ENCODE measurements around the gene TMEM255A. TPM values are rescaled to one million over a fixed set of nuclear protein-coding genes. Genes with fewer than 3 reads are reported as not detected.

TMEM255A gene
- polyA plus RNA-seq, 1 donor (not counting 4 experiments of a cell fraction or from before 2014, with no cell fraction given): 0.03 TPM

- Histone ChIP-seq H3K4me1 (ENCODE audit: control insufficient read depth, extremely low read depth, insufficient read depth, low read length) (peaks cover 13% of the 10 kb centered on the region), H3K9ac (ENCODE audit: control insufficient read depth, extremely low read depth, insufficient read depth, low read length) (no peak overlapping the region), H4K20me1 (ENCODE audit: control insufficient read depth, extremely low read depth, insufficient read depth, low read length) (no peaks in the 10 kb centered on the region), H3K9me1 (ENCODE audit: control insufficient read depth, extremely low read depth, insufficient read depth, low read length) (no peaks in the 10 kb centered on the region), H3K4me3 (ENCODE audit: control insufficient read depth in 2 of 3, extremely low read depth in 1 of 3, insufficient read depth in 2 of 3, low read depth in 1 of 3, low read length in 3 of 3) (no peak overlapping the region), H3K9me3 (ENCODE audit: control insufficient read depth, low read depth, low read length) (no peaks in the 10 kb centered on the region), H3K4me2 (ENCODE audit: control insufficient read depth, extremely low read depth, insufficient read depth, low read depth, low read length) (no peak overlapping the region), H2AFZ (ENCODE audit: control insufficient read depth, low read length) (no peak overlapping the region), H3K27me3 (ENCODE audit: control insufficient read depth, extremely low read depth, insufficient read depth, low read length) (no peaks in the 10 kb centered on the region), H3K27ac (ENCODE audit: control insufficient read depth, insufficient read depth, low read length) (no peak overlapping the region), H3K79me2 (ENCODE audit: control insufficient read depth, insufficient read depth, low read length) (no peaks in the 10 kb centered on the region), H3K36me3 (ENCODE audit: control insufficient read depth in 2 of 2, extremely low read depth in 1 of 2, insufficient read depth in 2 of 2, low read length in 2 of 2) (no peaks in the 10 kb centered on the region)
- dilution Hi-C loops (cut with MboI; ENCODE audit: extremely low pct_ligation_motif_present, low sequenced_read_pairs): no loop called here
- TF ChIP-seq CTCF (optimal IDR thresholded peaks at IDR 0.05 in 1 of 3, IDR thresholded peaks at IDR 0.05 in 1 of 3, conservative IDR thresholded peaks at IDR 0.05 in 1 of 3; ENCODE audit: extremely low read depth in 1 of 3, insufficient read depth in 2 of 3, low read length in 3 of 3): no peak
- no peak for TF ChIP-seq EZH2 (IDR thresholded peaks at IDR 0.05; ENCODE audit: low read length)
- no peak for DNase-seq (ENCODE audit: low read depth, low spot score)
- FAIRE-seq: no peak
Measured at GRCh38 chrX:120262859-120263708, 48.2 kb downstream of the TMEM255A start.

GRCh38 chrX:120260369-120260768 is 50.9 kb downstream of the TMEM255A start:
- FAIRE-seq (no peak), DNase-seq (ENCODE audit: low read depth, low spot score) (peak; percentile 75)
- H3K9me3 ChIP-seq (ENCODE audit: control insufficient read depth, low read depth, low read length): no peaks in the 10 kb centered on the region
- peak overlapping the region; percentile 5 for H3K27ac ChIP-seq (ENCODE audit: control insufficient read depth, insufficient read depth, low read length)
- no peak overlapping the region for H3K4me3 ChIP-seq (ENCODE audit: control insufficient read depth in 2 of 3, extremely low read depth in 1 of 3, insufficient read depth in 2 of 3, low read depth in 1 of 3, low read length in 3 of 3)
- no peak overlapping the region for H2AFZ ChIP-seq (ENCODE audit: control insufficient read depth, low read length)
- H3K36me3 ChIP-seq (ENCODE audit: control insufficient read depth in 2 of 2, extremely low read depth in 1 of 2, insufficient read depth in 2 of 2, low read length in 2 of 2): no peaks in the 10 kb centered on the region
- no peak for TF ChIP-seq EZH2 (IDR thresholded peaks at IDR 0.05; ENCODE audit: low read length)
- no peak for TF ChIP-seq CTCF (optimal IDR thresholded peaks at IDR 0.05 in 1 of 3, IDR thresholded peaks at IDR 0.05 in 1 of 3, conservative IDR thresholded peaks at IDR 0.05 in 1 of 3; ENCODE audit: extremely low read depth in 1 of 3, insufficient read depth in 2 of 3, low read length in 3 of 3)
- dilution Hi-C loops (cut with MboI; ENCODE audit: extremely low pct_ligation_motif_present, low sequenced_read_pairs): no loop called here
- no peaks in the 10 kb centered on the region for H4K20me1 ChIP-seq (ENCODE audit: control insufficient read depth, extremely low read depth, insufficient read depth, low read length)
- no peak overlapping the region for H3K9ac ChIP-seq (ENCODE audit: control insufficient read depth, extremely low read depth, insufficient read depth, low read length)
- H3K4me2 ChIP-seq (ENCODE audit: control insufficient read depth, extremely low read depth, insufficient read depth, low read depth, low read length): peak overlapping the region; percentile 34
- no peaks in the 10 kb centered on the region for H3K27me3 ChIP-seq (ENCODE audit: control insufficient read depth, extremely low read depth, insufficient read depth, low read length)
- peaks cover 13% of the 10 kb centered on the region for H3K4me1 ChIP-seq (ENCODE audit: control insufficient read depth, extremely low read depth, insufficient read depth, low read length)
- no peaks in the 10 kb centered on the region for H3K79me2 ChIP-seq (ENCODE audit: control insufficient read depth, insufficient read depth, low read length)
- no peaks in the 10 kb centered on the region for H3K9me1 ChIP-seq (ENCODE audit: control insufficient read depth, extremely low read depth, insufficient read depth, low read length)

All from keratinocyte (primary cell).